Aorta (tissue), 5 donors: Measurements from ENCODE around the gene PTPRQ. TPM values are rescaled to one million over a fixed set of nuclear protein-coding genes. Genes with fewer than 3 reads are reported as not detected.

Experiments used
- ATAC-seq: fragments of 200-7000 bp; cut with Tn5 transposase; one replicate; pipeline ENCODE4 v1.9.1; 2022; ENCODE audit warnings: moderate library complexity; ENCODE audit not compliant: low FRiP score
- DNase-seq, 2 donors: peaks; one replicate each; pipeline ENCODE4 v3.0.0-alpha.2; 2020
- H3K27ac ChIP-seq, 2 donors: one replicate each; pipeline ENCODE4 v1.5.1; 2013; ENCODE audit warnings: low read length in 2 of 2, mild to moderate bottlenecking in 2 of 2, moderate library complexity in 2 of 2, control low read depth in 1 of 2, inconsistent platforms in 1 of 2, low read depth in 1 of 2
- H3K27me3 ChIP-seq, 2 donors: one replicate each; pipeline ENCODE4 v1.6.1; 2013; ENCODE audit warnings: control low read depth in 1 of 2, low read length in 1 of 2, mild to moderate bottlenecking in 1 of 2, moderate library complexity in 1 of 2; ENCODE audit not compliant: insufficient read depth in 2 of 2, control insufficient read depth in 1 of 2
- H3K36me3 ChIP-seq, 2 donors: one replicate each; pipeline ENCODE4 v1.6.1; 2013; ENCODE audit warnings: control low read depth in 1 of 2, low read length in 1 of 2, mild to moderate bottlenecking in 1 of 2; ENCODE audit not compliant: insufficient read depth in 2 of 2, control insufficient read depth in 1 of 2
- H3K4me1 ChIP-seq, 2 donors: one replicate each; pipeline ENCODE4 v1.6.1; 2013; ENCODE audit warnings: low read length in 2 of 2, control low read depth in 1 of 2, mild to moderate bottlenecking in 1 of 2, moderate library complexity in 1 of 2; ENCODE audit not compliant: insufficient read depth in 2 of 2, control insufficient read depth in 1 of 2
- H3K4me3 ChIP-seq, 2 donors: one replicate each; pipeline ENCODE4 v1.5.1; 2013; ENCODE audit warnings: low read length in 2 of 2, control low read depth in 1 of 2, mild to moderate bottlenecking in 1 of 2
- H3K9me3 ChIP-seq: one replicate; pipeline ENCODE4 v1.6.1; 2013; ENCODE audit warnings: mild to moderate bottlenecking, low read length; ENCODE audit not compliant: control insufficient read depth
- WGBS, 2 donors: extraction: QIAGEN DNeasy Blood & Tissue Kit; methylation state at CpG; one replicate each; pipeline ENCODE4 v1.1.7; 2013; 5-methylcytosine and 5-hydroxymethylcytosine counted together
- intact Hi-C, 2 donors: fragments of 100-400 bp; cut with DNase I; formaldehyde crosslinking; loops; one replicate each; pipeline versions ENCODE4 v1.14.2 to v1.15.0; 2022
- polyA plus RNA-seq, 2 donors: library from polyadenylated mRNA; stranded (reverse); fragments of 200-250 nt; gene quantifications; one replicate each; pipeline ENCODE4 v1.2.3, GENCODE V29; 2013
- total RNA-seq, 2 donors: library from RNA; stranded (reverse); fragmentation: NEBNext Ultra II Directional; extraction: Animal tissue kit (Norgen Biotek cat#: 25700); gene quantifications; one replicate each; pipeline ENCODE4 v1.2.1, GENCODE V29; 2021
- donor health status: healthy with polysubstance abuse.
- donor health status: Bipolar disorder and iron deficiency.
- donor health status: DM: no; HTN: no; CAD: no.
- donor health status: DM: no; HTN: no; CAD: no.
- donor health status: DM: yes; HTN: yes; CAD: no.

The PTPRQ gene
- total and polyA plus RNA-seq, 4 donors, result 0.08 to 10.3 (median 2.2) TPM; not detected in 1

DNA sequence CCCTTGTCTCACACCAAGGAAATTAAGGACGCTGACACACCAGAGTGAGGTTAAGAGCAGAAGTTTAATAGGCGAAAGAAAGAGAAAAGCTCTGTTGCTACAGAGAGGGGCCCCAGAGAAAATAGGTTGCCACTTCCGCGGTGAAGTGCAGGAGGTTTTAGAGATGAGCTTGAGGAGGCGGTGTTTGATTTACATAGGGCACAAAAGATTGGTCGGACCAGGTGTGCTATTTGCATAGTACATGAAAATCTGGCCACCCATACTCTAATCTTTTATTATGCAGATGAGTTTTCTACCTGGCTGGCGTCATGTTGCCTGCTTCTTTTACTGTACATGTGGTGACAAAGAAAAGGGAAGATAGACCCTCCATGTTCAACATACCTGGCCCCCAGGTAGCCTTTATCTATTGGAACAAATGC is 240.1 kb downstream of the PTPRQ start:
- Histone ChIP-seq H3K4me3 (no peak overlapping the region), H3K27me3 (no peaks in the 10 kb centered on the region), H3K27ac (no peak overlapping the region), H3K36me3 (no peaks in the 10 kb centered on the region), H3K4me1 (no peaks in the 10 kb centered on the region), H3K9me3 (no peaks in the 10 kb centered on the region)
- 28 to 30% methylated on average over 7 of the region's 7 CpGs for WGBS, 2 donors
- no peak for DNase-seq
- ATAC-seq, result no peak
- intact Hi-C loops, result no loop called here

DNA sequence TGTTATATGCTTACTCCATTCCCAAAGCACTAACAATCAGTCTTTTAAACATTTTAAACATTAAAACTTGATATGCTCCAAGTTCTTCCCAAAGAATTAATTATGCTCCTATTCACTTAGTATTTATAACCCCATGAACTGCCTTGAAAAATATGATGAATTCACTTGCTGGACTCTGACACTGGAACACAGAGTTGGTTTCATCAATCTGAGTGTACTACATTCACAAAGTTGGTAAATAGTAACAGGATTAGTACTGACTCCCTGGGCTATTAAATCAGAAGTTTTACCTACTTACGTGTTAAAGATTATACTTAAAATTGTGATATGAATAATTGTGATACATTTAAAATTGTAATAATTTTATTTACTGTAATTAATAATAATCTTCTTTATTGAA is 246.1 kb downstream of the PTPRQ start:
- Histone ChIP-seq H3K4me3 (no peak overlapping the region), H3K27ac (no peak overlapping the region), H3K27me3 (no peaks in the 10 kb centered on the region), H3K9me3 (no peaks in the 10 kb centered on the region), H3K4me1 (no peaks in the 10 kb centered on the region), H3K36me3 (no peaks in the 10 kb centered on the region)
- DNase-seq (no peak), ATAC-seq (no peak)
- intact Hi-C loops, result no loop called here
- 92 to 93% methylated on average over 1 of the region's 1 CpG for WGBS, 2 donors

DNA sequence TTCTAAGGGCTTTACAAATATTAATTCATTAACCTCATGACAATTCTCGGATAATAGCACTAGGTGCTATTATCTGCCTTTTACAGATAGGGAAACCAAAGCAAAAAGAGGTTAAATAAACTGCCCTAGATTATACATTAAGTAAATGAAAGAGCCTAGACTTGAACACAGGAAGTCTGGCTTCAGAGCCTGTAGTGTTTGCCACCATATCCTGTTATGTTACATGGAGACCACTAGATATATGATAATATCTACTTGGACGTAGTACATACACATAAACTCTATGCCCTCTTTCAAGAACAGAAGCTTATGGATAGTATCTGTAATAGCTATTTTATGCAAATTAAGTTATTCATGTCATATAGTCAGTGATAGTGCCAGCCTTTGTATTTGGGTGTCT is 246.5 kb downstream of the PTPRQ start:
- Histone ChIP-seq H3K4me1 (no peaks in the 10 kb centered on the region), H3K27ac (no peak overlapping the region), H3K27me3 (no peaks in the 10 kb centered on the region), H3K4me3 (no peak overlapping the region), H3K9me3 (no peaks in the 10 kb centered on the region), H3K36me3 (no peaks in the 10 kb centered on the region)
- intact Hi-C loops, result no loop called here
- ATAC-seq (no peak), DNase-seq (no peak)
- 56 to 60% methylated on average over 2 of the region's 2 CpGs for WGBS, 2 donors

DNA sequence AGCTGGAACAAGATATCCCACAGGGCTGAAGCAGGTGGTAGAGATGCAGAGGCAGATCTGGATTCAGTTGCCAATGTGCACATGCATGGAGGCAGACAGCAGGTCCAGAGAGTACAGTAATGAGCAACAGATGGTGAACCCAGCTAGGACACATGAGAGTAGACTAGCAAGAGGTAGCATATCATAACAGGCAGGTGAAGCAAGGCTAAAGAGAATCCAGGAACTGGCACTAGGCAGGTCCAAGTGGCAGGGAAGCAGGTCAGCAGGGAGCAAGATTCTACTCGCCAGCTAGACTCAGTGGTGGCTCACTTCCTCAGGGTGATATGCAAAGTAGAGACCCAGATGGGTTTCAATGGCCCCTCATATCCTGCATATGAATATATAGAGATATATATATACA is 248.1 kb downstream of the PTPRQ start:
- Histone ChIP-seq H3K9me3 (no peaks in the 10 kb centered on the region), H3K27ac (no peak overlapping the region), H3K36me3 (no peaks in the 10 kb centered on the region), H3K4me3 (no peak overlapping the region), H3K4me1 (no peaks in the 10 kb centered on the region), H3K27me3 (no peaks in the 10 kb centered on the region)
- ATAC-seq, result no peak
- DNase-seq, result no peak
- 91 to 95% methylated on average over 1 of the region's 1 CpG for WGBS, 2 donors
- intact Hi-C loops, result no loop called here

DNA sequence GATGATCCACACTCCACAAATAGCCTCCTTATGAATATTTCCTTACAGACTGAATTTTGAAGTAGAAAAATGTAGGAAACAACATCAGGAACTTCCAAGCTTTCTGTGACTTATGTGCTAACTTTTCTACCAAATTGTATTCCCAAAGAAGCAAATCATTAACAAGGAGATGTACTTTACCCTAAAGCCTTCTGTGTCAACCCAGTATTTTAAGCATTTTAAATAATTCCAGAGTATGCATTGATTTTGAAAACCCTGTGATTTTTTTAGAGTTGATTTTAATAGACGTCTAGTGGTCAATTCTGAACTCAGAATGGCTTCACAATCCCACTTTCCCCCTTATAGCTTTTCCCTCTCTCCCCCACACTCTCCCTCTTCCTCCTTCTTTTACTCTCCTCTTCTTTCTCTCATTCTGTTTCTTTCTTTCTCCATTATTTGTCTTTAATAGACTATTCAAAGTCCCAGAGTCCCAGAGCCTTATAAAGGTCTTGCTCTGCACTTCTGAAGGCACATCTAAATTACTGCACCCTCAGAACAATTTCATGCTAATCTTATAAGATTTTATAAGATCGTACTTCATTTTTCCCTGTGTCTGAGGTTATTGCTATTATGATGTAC is 253.3 kb downstream of the PTPRQ start:
- H3K4me3 ChIP-seq, result no peak overlapping the region
- ATAC-seq, result no peak

DNA sequence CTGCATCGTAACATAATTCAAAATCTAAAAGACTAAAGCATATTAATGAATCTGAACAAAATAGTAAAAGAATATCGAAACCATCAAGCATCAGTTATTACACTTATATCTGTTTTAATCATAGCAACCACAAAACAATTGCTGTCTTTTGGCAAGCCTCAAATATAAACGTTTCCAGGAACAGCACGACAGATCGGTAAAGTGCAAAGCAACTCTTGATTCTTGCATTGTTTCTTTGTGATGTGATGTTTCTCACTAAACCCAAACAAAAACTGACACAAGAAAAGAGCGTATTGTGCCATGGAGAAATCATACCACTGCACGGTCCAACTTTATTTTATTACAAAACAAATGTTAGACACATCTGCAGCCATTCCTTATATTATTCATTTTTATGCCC is 254.2 kb downstream of the PTPRQ start:
- DNase-seq, result no peak
- 79 to 82% methylated on average over 7 of the region's 7 CpGs for WGBS, 2 donors
- H3K4me3 ChIP-seq, result no peak overlapping the region
- no peaks in the 10 kb centered on the region for H3K4me1 ChIP-seq
- no peaks in the 10 kb centered on the region for H3K27me3 ChIP-seq
- H3K9me3 ChIP-seq, result no peaks in the 10 kb centered on the region
- H3K36me3 ChIP-seq, result no peaks in the 10 kb centered on the region
- intact Hi-C loops, result no loop called here
- no peak overlapping the region for H3K27ac ChIP-seq
- ATAC-seq, result no peak

More for the DNA sequence above, 253.3 kb downstream of the PTPRQ start:
- 71 to 78% methylated on average over 2 of the region's 2 CpGs for WGBS, 2 donors
- intact Hi-C loops, result loop anchor here in 1 of 2 donors (1.0 kb wide), 1 partner anchor 9 kb away; no protein-coding TSS in a partner anchor
- H3K4me1 ChIP-seq, result no peaks in the 10 kb centered on the region
- H3K27me3 ChIP-seq, result no peaks in the 10 kb centered on the region
- H3K27ac ChIP-seq, result no peak overlapping the region
- no peak for DNase-seq
- no peaks in the 10 kb centered on the region for H3K36me3 ChIP-seq
- H3K9me3 ChIP-seq, result no peaks in the 10 kb centered on the region

DNA sequence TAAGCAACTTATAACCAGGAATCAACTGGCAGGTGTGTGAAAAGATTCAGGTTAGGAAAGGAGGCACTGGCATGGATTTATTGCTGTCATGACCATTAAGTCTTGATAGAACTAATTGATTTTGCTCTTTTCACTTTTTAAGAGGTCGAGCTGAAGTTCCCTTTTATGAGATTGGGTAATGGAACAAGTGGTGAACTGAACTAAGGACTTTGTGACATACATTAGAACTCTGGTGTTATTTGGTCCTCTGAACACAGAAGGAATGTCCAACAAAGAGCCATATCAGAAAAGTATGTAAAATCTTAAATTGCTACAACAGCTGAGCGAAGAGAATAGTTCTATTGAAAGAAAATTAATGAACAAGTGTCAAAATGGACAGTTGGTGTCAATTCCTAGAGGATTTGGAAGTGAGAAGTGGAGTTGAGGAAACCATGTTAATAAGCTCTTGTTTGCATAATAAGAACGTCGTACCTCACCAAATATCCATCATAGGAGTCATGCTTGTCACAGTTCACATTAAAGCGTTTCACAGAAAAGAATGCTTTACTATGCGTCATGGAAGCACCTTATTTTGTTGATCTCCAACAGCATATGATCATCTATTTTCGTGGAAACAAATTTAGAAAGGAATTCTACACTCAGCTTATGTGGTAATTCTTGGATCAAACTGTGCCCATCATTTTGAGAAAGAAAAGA is 255.0 kb downstream of the PTPRQ start:
- Histone ChIP-seq H3K27me3 (no peaks in the 10 kb centered on the region), H3K27ac (no peak overlapping the region), H3K9me3 (no peaks in the 10 kb centered on the region), H3K4me1 (no peaks in the 10 kb centered on the region), H3K36me3 (no peaks in the 10 kb centered on the region), H3K4me3 (no peak overlapping the region)
- DNase-seq (no peak), ATAC-seq (no peak)
- WGBS, 2 donors, result 63 to 64% methylated on average over 7 of the region's 7 CpGs
- intact Hi-C loops, result no loop called here

DNA sequence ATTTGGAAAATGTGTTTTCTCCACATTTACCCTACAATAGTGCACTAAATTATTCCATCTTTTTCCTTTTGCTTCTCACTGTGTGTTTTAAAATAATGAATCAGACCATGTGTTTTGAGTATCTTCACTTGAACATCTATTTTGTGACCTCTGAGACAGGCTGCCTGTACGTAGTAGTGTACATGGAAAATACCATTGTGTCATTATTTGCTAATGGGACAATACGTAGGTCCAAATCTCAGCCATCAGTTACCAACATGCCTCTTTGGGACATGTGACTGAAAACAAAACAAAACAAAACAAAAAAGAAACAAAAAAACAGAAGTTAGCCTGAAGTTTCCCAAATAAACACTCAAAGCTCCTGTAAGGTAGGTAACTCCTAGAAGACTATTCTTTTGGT is 256.3 kb downstream of the PTPRQ start:
- no peak overlapping the region for H3K27ac ChIP-seq
- ATAC-seq (no peak), DNase-seq (no peak)
- no peak overlapping the region for H3K4me3 ChIP-seq
- no peaks in the 10 kb centered on the region for H3K27me3 ChIP-seq
- intact Hi-C loops, result no loop called here
- H3K36me3 ChIP-seq, result no peaks in the 10 kb centered on the region
- no peaks in the 10 kb centered on the region for H3K4me1 ChIP-seq
- WGBS, 2 donors, result 86 to 88% methylated on average over 2 of the region's 2 CpGs
- H3K9me3 ChIP-seq, result no peaks in the 10 kb centered on the region

DNA sequence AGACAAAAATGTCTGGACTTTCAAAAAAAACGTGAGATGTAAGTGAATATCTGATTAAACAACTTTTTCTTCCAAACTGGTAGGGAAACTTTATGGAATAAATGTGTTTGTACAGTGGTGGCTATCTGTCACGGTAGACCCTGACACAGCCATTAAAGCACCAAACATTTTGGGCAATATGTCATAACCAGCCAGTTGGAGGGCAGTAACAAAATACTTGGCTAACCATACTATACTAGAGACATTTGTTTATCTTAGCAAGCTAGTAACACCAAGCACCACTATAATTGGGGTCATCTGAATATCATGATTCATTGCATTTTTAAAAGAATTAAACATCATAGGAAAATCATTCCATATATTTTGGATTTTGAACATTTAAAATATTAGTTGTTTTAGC is 257.4 kb downstream of the PTPRQ start:
- no peaks in the 10 kb centered on the region for H3K27me3 ChIP-seq
- H3K27ac ChIP-seq, result no peak overlapping the region
- H3K9me3 ChIP-seq, result no peaks in the 10 kb centered on the region
- intact Hi-C loops, result no loop called here
- 22 to 35% methylated on average over 2 of the region's 2 CpGs for WGBS, 2 donors
- H3K4me3 ChIP-seq, result no peak overlapping the region
- DNase-seq, result no peak
- no peak for ATAC-seq
- no peaks in the 10 kb centered on the region for H3K4me1 ChIP-seq
- H3K36me3 ChIP-seq, result no peaks in the 10 kb centered on the region
